ENCODE measurements around the gene SLC2A9. TPM values are rescaled to one million over a fixed set of nuclear protein-coding genes. Genes with fewer than 3 reads are reported as not detected.

The SLC2A9 gene
- total RNA-seq, 2 donors from 2014 or later = 9.1 to 17.5 TPM

DNA sequence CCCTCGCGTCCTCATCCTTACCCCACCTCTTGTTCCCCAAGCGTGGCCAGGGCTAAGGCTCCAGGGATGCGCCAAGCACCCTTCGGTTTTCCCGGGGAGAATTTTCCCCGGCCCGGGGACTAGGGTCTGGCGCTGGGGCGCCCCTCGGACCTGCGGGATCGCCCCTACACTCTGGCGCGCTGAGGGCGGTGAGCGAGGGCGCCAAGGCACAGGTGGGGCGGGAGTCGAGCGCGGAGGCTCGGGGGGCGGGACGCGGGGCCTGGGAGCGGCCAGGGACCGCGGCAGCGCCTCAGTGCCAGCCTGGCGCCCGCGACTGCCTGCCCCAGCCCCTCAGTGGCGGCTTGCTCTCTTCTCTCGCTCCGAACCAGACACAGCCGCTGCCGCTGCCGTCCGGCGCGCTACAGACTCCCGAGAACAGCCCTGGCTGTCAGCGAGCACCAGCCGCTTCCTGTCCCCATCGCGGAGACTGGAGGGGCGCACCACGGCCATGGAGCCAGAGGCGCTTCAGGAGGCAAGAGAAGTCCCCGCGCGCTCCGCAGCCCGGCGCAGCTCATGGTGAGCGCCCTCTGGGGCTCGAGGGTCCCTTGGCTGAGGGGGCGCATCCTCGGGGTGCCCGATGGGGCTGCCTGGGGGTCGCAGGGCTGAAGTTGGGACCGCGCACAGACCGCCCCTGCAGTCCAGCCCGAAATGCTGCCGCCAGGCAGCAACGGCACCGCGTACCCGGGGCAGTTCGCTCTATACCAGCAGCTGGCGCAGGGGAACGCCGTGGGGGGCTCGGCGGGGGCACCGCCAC, 239.8 kb downstream of the SLC2A9 start, which contains the start of gene DRD5:
Gene DRD5, plus strand, starts transcription at position 292 of the 793 bp plus-strand sequence. Its CDS starts 396 bp downstream, at position 688.
- Histone ChIP-seq H3K27me3 (replicated peaks; ENCODE audit: insufficient read depth) (no peaks in the 10 kb centered on the region), H3K4me1 (ENCODE audit: control insufficient read depth in 1 of 2, low read depth in 2 of 2) (no peaks in the 10 kb centered on the region), H3K36me3 (no peaks in the 10 kb centered on the region), H3K27ac (no peak within 1 kb of the TSS), H3K9me3 (no peaks in the 10 kb centered on the region), H3K4me3 (no peak within 1 kb of the TSS)
- ATAC-seq (ENCODE audit: insufficient number of reproducible peaks, low FRiP score, low read depth) = no peak
- TF ChIP-seq, protein P1, sequence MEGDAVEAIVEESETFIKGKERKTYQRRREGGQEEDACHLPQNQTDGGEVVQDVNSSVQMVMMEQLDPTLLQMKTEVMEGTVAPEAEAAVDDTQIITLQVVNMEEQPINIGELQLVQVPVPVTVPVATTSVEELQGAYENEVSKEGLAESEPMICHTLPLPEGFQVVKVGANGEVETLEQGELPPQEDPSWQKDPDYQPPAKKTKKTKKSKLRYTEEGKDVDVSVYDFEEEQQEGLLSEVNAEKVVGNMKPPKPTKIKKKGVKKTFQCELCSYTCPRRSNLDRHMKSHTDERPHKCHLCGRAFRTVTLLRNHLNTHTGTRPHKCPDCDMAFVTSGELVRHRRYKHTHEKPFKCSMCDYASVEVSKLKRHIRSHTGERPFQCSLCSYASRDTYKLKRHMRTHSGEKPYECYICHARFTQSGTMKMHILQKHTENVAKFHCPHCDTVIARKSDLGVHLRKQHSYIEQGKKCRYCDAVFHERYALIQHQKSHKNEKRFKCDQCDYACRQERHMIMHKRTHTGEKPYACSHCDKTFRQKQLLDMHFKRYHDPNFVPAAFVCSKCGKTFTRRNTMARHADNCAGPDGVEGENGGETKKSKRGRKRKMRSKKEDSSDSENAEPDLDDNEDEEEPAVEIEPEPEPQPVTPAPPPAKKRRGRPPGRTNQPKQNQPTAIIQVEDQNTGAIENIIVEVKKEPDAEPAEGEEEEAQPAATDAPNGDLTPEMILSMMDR (IDR thresholded peaks at IDR 0.05) = no peak
- no peak for DNase-seq (ENCODE audit: low spot score)

Other genes with a start within 250 kb of the SLC2A9 start
- gene DRD5, start 239.9 kb downstream of the SLC2A9 start, total RNA-seq = not detected
- 100 to 1,000 TPM; 263 to 408 TPM for gene WDR1, start 95.3 kb upstream of the SLC2A9 start, total RNA-seq

Measured in thoracic aorta (tissue), 2 donors.